Effector memory CD4-positive, alpha-beta T cell (primary cell): ENCODE results near the gene ZNF322.

Source experiments
- DNase-seq, 3 donors: peaks; one replicate each; pipeline ENCODE4 v3.0.0-alpha.2; 2020
- H3K27ac ChIP-seq: 2 replicates; pipeline ENCODE4 v1.7.0; 2013; ENCODE audit warnings: mild to moderate bottlenecking, low read length, moderate library complexity; ENCODE audit not compliant: insufficient read depth, poor library complexity, severe bottlenecking
- H3K27me3 ChIP-seq: replicated peaks from 2 replicates; pipeline ENCODE4 v1.7.0; 2013; ENCODE audit warnings: mild to moderate bottlenecking, low read length; ENCODE audit not compliant: insufficient read depth, control insufficient read depth, poor library complexity, severe bottlenecking
- H3K36me3 ChIP-seq: 2 replicates; pipeline ENCODE4 v1.7.0; 2013; ENCODE audit warnings: mild to moderate bottlenecking, low read length, moderate library complexity; ENCODE audit not compliant: control insufficient read depth, insufficient read depth
- H3K4me1 ChIP-seq: 2 replicates; pipeline ENCODE4 v1.7.0; 2013; ENCODE audit warnings: low read length, mild to moderate bottlenecking; ENCODE audit not compliant: control insufficient read depth, insufficient read depth, poor library complexity, severe bottlenecking
- H3K4me3 ChIP-seq: 2 replicates; pipeline ENCODE4 v1.7.0; 2013; ENCODE audit warnings: low read length, low read depth, mild to moderate bottlenecking; ENCODE audit not compliant: insufficient read depth, poor library complexity, severe bottlenecking
- H3K9me3 ChIP-seq: 2 replicates; pipeline ENCODE4 v1.7.0; 2013; ENCODE audit warnings: mild to moderate bottlenecking, low read length, moderate library complexity; ENCODE audit not compliant: control insufficient read depth

ZNF322 gene

DNA sequence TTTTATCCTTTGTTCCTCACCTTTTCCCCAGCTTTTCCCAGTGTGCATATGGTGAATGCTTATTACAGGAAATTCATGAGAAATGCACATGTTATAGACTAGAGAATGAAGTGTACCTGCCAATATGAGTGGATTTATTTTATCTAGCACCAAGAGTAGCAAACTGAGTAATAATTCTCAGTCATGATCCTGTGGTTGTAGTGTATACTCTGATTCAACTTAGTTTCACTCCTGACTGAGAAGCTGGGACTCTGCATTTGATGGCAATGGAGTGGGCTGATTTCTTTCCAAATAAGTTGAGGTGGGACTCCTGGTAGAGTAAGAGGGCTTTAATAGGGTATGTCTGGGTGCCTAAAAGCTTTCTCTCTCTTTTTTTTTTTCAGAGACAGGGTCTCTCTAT, 58.8 kb downstream of the ZNF322 start:
- Histone ChIP-seq H3K4me3 (no peak overlapping the region), H3K27ac (no peak overlapping the region), H3K4me1 (peaks cover 9% of the 10 kb centered on the region), H3K9me3 (no peaks in the 10 kb centered on the region), H3K36me3 (peaks cover 18% of the 10 kb centered on the region), H3K27me3 (no peaks in the 10 kb centered on the region)
- no peak for DNase-seq

DNA sequence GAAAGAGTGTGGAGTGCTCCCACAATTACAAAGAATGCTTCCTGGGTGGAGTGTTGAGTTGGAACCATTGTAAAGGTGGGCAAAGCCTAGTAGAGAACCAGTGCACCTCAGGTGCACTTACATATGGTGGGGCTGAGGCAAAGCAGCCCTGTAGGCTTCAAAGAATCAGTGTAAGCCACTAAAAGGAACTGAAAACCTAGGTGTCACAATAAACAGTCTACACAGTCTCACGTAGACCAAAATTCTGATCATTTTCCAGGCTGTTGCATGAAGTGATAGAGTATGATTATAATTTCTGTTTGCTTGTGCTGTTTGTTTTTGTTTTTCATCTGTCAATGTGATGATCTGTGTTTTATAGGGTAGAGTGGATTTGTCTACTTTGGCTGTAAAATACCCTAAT, 60.0 kb downstream of the ZNF322 start:
- peaks cover 9% of the 10 kb centered on the region for H3K4me1 ChIP-seq
- peaks cover 18% of the 10 kb centered on the region for H3K36me3 ChIP-seq
- no peaks in the 10 kb centered on the region for H3K27me3 ChIP-seq
- no peak for DNase-seq
- H3K27ac ChIP-seq = no peak overlapping the region
- no peaks in the 10 kb centered on the region for H3K9me3 ChIP-seq
- no peak overlapping the region for H3K4me3 ChIP-seq

DNA sequence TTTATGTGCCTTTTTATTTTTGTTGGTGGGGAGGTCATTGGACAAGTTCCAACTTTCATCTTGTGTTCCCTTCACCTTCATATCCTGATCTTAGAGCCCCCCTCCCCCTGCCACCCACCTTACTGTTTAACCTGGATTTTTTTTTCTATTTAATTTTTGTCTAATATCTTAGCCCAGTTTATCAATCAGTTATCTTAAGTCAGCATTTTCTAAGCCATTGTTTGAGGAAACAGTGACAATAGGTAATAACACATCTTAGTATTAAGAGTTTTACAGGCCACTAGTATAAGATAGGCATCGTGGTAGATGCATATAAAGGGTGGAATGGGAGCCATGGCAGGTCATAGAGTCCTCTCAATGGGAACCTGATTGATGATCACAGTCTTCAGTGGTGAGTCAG, 60.4 kb downstream of the ZNF322 start:
- no peaks in the 10 kb centered on the region for H3K9me3 ChIP-seq
- H3K4me3 ChIP-seq = no peak overlapping the region
- H3K27me3 ChIP-seq = no peaks in the 10 kb centered on the region
- H3K36me3 ChIP-seq = peaks cover 18% of the 10 kb centered on the region
- peaks cover 9% of the 10 kb centered on the region for H3K4me1 ChIP-seq
- H3K27ac ChIP-seq = no peak overlapping the region
- DNase-seq = no peak

- H3K4me3 ChIP-seq = no peak overlapping the region
- no peaks in the 10 kb centered on the region for H3K9me3 ChIP-seq
- peaks cover 18% of the 10 kb centered on the region for H3K36me3 ChIP-seq
- peaks cover 9% of the 10 kb centered on the region for H3K4me1 ChIP-seq
- H3K27me3 ChIP-seq = peaks cover 3% of the 10 kb centered on the region
- no peak for DNase-seq
- H3K27ac ChIP-seq = no peak overlapping the region
Measured at GRCh38 chr6:26598267-26598666, 61.3 kb downstream of the ZNF322 start.

DNA sequence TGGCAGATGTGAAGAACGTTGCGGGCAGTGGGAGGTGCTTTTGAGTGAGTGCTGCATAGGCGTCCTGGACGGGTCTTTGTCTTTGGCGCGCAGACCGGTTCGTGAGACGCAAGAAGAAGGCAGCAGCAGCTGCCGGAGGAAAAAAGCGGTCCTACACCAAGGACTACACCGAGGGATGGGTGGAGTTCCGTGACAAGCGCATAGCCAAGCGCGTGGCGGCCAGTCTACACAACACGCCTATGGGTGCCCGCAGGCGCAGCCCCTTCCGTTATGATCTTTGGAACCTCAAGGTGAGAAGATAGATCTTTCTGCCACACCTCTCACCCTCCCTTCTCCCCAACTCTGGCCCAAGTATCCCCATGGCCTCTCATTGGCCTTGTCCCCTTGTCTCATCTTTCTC, 61.7 kb downstream of the ZNF322 start:
- peak overlapping the region; percentile 90 for H3K27ac ChIP-seq
- no peak for DNase-seq

GRCh38 chr6:26597389-26597766, 62.2 kb downstream of the ZNF322 start:
- peak overlapping the region; percentile 83 for H3K4me3 ChIP-seq
- H3K27me3 ChIP-seq = peaks cover 4% of the 10 kb centered on the region
- DNase-seq = no peak

More for the DNA sequence above, 61.7 kb downstream of the ZNF322 start:
- peak overlapping the region; percentile 83 for H3K4me3 ChIP-seq
- H3K27me3 ChIP-seq = peaks cover 4% of the 10 kb centered on the region
- H3K36me3 ChIP-seq = peaks cover 18% of the 10 kb centered on the region
- H3K9me3 ChIP-seq = no peaks in the 10 kb centered on the region
- peaks cover 9% of the 10 kb centered on the region for H3K4me1 ChIP-seq

DNA sequence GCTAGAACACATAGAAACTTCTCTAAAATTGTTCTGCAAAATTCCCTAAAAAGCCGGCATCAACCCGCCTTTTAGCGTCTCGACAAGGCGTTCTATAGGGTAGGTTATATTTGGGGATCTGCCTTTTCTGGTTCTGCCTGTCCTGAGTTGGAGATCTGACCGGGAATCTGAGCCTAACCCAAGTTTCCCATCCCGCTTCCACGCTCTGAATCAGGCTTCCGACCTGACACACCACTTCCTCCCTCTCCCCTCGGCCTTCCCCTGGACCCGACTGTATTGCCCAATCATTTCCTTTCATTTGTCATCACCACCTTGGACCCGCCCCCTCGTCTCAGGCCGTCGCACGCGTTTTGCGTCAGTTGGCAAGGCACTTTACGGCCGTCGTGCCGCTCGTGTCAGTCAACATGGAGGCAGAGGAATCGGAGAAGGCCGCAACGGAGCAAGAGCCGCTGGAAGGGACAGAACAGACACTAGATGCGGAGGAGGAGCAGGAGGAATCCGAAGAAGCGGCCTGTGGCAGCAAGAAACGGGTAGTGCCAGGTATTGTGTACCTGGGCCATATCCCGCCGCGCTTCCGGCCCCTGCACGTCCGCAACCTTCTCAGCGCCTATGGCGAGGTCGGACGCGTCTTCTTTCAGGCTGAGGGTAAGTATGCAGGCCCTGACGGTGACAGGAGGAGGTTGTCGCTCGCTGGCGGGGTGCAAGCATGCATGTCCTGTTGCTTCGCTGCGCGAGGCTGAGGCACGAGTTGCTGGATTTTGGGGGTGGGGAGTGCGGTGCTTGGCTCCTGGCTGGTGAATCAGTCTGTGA, 62.8 kb downstream of the ZNF322 start, which contains the start of gene ABT1:
ABT1 (plus strand) TSS at position 375 of the 810 bp plus-strand sequence; CDS start at position 405, 30 bp downstream.
- peak; percentile 92 to 96 (median 96) for DNase-seq
- H3K4me3 ChIP-seq = peak within 1 kb of the TSS; percentile 83
- H3K36me3 ChIP-seq = peaks cover 18% of the 10 kb centered on the region
- no peaks in the 10 kb centered on the region for H3K9me3 ChIP-seq
- peaks cover 4% of the 10 kb centered on the region for H3K27me3 ChIP-seq
- peaks cover 9% of the 10 kb centered on the region for H3K4me1 ChIP-seq
- H3K27ac ChIP-seq = peak within 1 kb of the TSS; percentile 90

More at GRCh38 chr6:26597389-26597766, 62.2 kb downstream of the ZNF322 start:
- Histone ChIP-seq H3K4me1 (peaks cover 9% of the 10 kb centered on the region), H3K9me3 (no peaks in the 10 kb centered on the region), H3K36me3 (peaks cover 18% of the 10 kb centered on the region), H3K27ac (peak overlapping the region; percentile 90)

- Histone ChIP-seq H3K36me3 (peaks cover 18% of the 10 kb centered on the region), H3K4me3 (peak overlapping the region; percentile 83), H3K27me3 (peaks cover 4% of the 10 kb centered on the region), H3K9me3 (no peaks in the 10 kb centered on the region), H3K27ac (peak overlapping the region; percentile 3), H3K4me1 (peaks cover 9% of the 10 kb centered on the region)
- DNase-seq = peak; percentile 66 to 79 (median 67)
Measured at GRCh38 chr6:26595669-26596269, 63.8 kb downstream of the ZNF322 start.

GRCh38 chr6:26594730-26595632, 64.6 kb downstream of the ZNF322 start:
- Histone ChIP-seq H3K36me3 (peaks cover 18% of the 10 kb centered on the region), H3K27ac (no peak overlapping the region), H3K4me3 (peak overlapping the region; percentile 83), H3K27me3 (peaks cover 4% of the 10 kb centered on the region), H3K9me3 (no peaks in the 10 kb centered on the region), H3K4me1 (peaks cover 9% of the 10 kb centered on the region)
- no peak for DNase-seq
